Dedifferentiated amniotic fluid mesenchymal stem cell (primary cell): ENCODE measurements around the gene USP36.
"Not testable (repeated sequence)": the region's sequence is repeated elsewhere in the genome, so short reads cannot be mapped to it uniquely, and the experiment has no call there.

ENCODE experiments used
- DNase-seq: peaks from one replicate; pipeline ENCODE4 v3.0.0-alpha.2; 2016; ENCODE audit errors: extremely low spot score

Gene USP36

DNA sequence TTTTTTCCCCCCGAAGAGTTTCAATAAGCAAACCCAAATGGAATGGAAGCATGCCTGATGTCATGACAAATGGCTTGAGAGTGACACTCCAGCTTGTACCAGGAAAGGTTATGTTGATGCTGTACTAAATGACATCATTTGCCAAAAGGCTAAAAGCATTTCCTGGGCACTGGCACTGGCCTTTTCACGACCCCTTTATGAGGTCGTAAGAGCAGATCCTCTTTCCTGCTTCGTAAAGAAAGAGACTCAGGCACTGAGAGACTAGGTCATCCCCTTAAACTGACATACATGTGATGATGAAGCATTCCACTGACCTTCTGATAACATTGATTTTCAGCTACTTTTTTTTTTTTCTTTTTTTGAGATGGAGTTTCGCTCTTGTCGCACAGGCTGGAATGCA is 31.9 kb upstream of the USP36 start:
- no peak for DNase-seq

DNA sequence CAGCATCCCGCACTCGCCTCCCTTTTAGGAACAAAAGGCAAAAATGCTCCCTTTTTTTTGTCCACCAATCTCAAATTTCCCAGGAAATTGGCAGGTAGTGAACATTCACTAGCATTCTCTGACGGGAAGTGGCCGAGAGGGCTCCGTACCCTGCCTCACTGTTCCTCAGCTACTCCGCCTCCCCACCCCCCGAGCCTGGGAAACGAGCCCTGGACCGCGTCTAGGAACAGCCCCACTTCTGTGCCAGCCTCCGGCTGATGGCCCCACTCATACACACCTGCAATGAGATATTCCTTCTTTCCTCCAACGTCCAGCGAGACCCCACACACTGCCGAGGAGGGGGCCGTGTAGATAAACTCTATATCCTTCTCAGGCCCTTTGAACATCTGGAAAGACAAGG is 30.0 kb upstream of the USP36 start:
- no peak for DNase-seq

DNA sequence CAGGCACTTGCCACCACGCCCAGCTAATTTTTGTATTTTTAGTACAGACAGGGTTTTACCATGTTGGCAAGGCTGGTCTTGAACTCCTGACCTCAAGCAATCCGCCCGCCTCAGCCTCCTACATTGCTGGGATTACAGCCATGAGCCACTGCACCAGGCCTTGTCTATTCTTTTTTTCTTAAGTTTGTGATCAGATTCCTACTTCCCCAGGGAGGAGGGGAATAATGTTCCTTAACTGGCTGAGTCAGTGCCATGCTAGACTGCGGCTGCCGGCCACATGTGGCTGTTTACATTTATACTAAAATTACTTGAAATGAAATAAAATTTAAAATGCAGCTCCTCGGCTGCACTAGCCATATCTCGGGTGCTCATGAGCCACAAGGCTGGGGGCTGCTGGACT is 27.8 kb upstream of the USP36 start:
- DNase-seq = peak; percentile 84

DNA sequence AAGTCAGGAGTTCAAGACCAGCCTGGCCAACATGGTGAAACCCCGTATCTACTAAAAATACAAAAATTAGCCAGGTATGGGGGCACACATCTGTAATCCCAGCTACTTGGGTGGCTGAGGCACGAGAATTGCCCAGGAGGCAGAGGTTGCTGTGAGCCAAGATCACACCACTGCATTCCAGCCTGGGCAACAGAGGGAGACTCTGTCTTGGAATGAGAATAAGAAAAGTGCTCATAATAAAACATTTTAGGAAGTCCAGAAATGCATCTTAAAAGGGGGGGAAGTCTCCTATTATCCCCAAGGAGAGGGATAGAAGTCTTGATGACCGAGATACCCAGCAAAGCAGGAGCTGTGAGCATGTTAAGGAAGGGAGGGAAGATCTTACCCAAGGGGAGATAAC is 26.4 kb upstream of the USP36 start:
- DNase-seq = not testable (repeated sequence)

DNA sequence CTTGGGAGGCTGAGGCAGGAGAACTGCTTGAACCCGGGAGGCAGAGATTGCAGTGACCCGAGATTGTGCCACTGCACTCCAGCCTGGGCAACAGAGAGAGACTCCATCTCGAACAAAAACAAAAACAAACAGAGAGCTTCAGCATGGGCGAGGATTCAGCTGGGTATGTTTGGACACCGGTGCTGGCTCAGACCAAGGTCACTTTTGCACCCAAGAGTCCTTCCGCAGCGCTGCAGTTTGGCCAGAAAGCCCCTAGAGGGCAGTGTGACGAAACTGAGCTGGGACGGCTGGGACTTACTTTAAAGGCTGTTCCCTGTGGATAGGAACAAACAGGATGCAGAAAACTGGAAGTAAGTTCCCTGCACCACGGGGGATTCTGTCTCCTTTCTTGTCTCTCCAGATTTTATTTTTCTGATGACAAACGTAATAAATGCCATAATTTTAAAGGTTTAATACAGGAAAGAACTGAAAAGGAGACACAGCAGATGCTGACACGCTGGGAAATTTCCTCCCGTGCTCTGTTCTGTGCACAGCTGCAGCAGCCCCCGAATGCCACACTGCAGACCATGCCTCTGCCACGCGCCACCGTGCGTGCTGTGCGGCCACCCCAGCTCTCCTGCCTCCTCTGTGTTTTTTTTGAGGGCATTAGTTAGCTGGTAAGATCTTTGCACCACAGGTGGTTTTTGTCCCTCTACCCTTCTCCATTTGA is 25.2 kb upstream of the USP36 start:
- peak; percentile 83 for DNase-seq

DNA sequence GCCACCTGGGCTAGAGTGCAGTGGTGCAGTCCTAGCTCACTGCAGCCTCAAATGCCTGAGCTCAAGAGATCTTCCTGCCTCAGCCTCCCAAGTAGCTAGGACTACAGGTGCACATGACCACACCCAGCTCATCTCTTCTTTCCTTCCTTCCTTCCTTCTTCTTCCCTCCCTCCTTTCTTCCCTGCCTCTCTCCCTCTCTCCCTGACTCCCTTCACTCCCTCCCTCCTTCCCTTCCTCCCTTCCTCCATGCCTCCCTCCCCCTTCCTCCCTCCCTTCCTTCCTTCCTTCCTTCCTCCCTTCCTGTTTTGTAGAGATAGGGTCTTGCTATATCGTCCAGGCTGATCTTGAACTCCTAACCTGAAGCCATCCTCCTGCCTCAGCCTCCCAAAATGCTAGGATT is 23.5 kb upstream of the USP36 start:
- no peak for DNase-seq

DNA sequence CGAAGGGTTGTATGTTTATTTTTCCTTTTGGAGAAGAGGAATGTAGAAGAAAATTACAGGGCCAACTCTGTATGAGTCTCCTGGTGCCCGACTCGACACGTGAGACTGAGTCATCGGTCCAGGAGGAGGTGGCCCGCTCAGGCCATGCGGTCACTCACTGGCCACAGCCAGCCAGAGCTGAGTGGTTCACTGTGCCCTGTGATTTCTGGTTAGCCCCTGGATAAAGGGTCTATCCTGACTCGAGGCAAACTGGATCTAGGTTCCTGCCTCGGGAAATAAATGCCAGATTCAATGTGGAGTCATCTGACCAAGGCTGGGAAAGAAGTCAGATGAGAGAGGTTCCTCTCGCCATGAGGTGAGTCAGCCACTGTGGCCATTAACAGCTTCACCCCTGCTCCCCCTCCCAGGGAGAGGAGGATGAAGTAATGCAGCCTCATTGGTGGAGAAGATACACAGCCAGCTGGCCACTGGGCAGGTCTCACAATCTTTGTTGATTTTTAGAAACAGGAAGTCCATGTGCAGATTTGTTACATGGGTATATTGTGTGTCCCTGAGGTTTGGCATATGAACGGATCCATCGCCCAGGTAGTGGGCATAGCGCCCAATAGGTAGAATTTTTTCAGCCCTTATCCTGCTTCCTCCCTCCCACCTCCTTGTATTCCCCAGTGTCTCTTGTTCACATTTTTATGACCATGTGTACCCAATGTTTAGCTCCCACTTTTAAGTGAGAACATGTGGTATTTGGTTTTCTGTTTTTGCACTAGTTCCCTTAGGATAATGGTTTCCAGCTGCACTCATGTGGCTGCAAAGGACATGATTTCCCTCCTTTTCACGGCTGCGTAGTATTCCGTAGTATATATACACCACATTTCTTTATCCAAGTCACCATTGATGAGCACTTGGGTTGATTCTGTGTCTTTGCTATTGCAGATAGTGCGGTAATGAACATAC is 21.7 kb upstream of the USP36 start:
- peak; percentile 88 for DNase-seq

DNA sequence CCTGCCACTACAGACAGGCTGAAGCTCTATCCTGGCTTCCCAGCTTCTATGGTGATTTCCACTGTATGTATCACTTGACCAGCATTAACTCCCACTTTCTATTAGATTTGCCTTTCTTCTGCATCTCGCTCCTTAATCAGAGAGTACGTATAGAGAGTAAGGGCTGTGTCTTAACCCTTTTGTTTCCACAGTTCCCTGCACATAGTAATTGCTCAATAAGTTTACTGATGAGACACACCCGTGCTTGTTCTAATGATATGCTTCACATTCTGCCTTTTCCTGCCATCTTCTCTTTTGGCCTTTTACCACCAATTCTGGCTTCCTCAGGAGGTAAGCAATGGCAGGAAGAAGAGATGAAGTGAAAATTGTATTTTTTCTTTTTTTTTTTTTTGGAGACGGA is 20.6 kb upstream of the USP36 start:
- no peak for DNase-seq

DNA sequence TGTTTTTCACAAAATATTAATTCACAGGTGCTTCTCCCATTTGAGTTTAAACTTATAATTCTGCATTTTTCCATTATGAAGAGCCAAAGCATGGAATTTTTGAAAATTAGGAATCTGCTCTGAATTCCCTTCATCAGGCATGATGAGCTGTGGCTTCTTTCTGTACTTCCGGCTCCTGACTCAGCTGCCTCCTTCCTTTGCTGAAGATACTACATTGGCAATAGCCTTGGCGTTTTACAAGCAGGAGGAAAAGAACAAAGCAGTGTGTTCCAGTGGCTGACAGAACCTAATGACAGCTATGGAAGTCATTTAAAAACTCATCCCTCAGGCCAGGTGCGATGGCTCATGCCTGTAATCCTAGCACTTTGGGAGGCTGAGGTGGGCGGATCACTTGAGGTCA is 18.4 kb upstream of the USP36 start:
- DNase-seq = no peak

DNA sequence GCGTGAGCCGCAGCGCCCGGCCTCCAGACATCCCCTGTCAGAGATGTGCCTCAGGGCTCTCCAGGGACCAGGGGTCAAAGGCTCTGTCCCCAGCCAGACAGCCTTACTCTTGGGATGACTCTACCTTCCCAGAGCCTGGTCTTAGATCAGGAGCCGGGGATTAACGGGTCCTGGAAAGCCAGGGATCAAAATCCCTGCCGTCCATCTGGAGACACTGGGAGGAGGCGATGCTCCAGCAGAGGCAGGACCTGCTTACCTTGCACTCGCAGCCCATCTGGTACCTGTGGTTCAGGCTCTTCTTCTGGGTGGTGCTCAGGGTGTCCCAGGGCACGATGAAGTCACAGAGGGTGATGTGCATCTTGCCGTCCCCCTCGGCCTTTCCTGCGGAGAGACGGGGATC is 16.7 kb upstream of the USP36 start:
- DNase-seq = no peak

DNA sequence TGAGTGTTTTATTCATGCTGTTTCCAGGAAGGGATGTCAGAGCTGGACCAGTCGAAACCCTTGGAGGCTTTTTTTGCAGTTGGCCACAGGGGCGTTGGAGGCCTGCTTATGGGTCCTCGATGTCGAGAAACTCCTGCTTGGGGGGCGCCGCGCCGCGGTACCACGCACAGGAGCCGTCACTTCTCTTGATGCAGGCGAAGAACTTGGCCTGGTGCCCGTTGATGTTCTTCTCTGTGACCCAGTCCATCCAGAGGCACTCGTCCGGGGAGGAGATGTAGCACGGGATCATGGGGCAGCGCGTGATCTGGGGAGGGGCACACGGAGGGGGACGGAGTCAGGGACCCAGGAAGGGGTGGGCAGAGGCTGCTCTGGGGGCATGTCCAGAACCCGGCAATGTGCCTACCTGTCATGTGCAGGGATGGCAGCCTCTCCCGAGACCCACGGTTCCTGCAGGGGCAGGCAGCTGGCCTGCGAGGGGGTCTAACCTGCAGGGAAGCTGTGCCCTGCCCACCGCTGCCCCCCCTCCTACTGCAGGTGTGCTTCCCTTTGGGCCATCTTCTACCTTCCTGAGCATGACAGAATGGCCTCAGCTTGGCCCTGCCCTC is 15.0 kb upstream of the USP36 start:
- DNase-seq = no peak

DNA sequence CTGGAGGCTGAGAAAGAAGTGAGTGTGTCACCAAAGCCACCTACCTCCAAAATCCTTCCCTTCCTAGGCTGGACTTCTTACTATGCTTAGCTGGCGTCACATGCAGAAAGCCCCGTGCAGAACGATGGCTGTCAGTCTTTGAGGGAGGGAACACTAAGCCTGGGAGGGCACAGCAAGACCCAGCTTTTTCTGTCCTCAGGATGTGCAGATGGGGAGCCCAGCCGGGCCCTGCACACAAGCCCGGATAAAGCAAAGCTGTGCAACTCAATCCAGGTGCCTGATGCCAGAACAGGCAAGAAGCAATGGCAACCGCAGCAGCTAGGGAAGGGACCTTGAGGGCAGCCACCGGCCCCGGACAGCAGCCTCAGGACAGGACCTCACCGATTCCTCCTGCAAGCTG is 13.9 kb upstream of the USP36 start:
- DNase-seq = no peak

DNA sequence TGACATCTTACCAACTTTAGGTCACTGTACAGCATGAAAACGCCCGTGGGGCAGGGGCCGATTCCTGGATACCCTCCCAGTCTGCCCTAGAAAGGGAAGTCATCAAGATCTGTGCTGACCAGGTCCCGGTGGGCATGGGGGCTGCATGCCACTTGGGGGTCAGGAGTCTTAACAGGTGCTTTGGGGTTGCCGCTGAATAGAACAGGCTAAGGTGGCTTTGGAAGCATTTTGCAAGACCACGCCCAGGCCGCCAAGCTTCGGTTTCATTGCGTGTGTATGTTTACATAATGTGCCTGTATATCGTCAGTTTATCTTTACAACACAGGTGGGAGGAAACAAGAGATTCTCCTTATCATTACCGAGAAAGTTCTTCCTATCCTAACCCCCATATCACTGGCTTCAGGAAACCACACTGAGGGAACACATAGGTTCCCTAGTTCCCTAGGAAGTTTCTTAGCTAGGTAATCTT is 13.3 kb upstream of the USP36 start:
- no peak for DNase-seq

DNA sequence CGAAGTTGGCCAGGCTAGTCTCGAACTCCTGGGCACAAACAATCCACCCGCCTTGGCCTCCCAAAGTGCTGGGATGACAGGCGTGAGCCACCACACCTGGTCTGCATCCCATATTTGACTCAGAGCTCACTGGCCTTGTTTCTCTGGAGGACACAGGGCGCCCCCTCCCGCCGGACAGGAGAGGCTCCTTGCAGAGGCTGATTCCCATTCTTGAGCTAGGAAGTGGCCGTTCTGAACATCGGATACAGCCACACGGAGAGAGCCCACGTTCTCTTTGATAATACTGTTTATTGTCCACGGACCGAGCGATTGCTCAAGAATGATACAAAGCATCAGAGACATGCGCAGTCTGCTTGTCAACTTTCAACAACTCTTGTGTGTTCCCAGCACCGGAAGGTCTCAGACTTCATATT is 12.1 kb upstream of the USP36 start:
- no peak for DNase-seq

DNA sequence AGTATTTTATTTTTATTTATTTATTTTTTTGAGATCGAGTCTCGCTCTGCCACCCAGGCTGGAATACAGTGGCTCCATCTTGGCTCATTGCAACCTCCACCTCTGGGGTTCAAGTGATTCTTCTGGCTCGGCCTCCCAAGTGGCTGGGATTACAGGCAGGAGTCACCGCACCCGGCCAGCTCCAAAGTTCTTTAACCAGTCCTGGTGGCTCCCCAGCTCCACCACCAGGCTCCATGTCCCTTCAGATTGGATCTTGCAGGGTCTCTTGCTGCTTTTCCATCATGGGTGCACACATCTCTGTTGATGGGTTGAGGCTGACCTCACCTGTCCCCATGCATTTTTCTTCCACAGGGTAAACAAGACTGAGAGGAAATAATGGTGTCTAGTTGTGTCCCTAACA is 8.4 kb upstream of the USP36 start:
- DNase-seq = no peak

DNA sequence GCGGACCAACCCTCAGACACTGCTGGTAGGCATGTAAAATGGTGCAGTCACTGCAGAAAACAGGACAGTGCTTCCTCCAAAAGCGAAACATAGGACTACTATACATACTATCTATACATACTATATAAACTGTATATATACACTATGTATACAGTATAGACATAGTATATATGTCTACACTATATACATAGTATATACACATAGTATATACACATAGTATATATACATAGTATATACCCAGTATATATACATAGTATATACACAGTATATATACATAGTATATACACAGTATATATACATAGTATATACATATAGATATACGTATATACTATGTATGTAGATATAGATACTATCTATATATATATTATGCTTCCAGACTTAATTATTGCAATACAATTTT is 6.4 kb upstream of the USP36 start:
- DNase-seq = no peak

DNA sequence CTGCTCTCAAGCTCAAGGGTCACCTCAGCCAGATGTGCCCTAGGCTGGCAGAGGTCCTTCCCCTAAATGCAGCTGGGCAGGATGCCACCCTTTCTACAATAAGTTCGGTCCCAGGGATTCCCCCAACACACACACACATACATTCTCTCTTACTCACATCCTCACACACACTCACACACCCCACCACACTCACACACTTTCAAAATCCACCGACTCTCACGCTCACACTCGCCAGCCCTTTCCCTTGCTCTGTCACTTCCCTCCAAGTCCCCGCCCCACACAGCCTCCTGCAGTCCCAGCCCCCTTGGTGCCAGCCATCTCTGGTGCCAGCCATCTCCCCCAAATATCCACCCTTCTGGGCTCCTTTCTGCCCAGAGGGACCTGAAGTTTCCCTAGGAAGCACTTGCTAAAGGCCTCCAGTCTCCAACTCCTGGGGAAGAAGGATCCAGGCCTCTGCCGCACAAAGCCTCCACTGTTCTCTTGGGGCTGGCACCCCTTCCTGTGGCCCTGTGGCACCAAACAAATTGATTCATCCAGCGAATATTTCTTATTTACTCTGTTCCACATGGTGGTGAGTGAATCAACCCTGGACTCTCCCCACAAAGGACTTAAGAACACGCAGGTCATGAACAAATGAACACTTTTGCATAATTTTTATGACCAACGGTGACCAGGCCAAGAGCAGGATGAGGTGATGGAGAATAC is 3.8 kb upstream of the USP36 start:
- no peak for DNase-seq

DNA sequence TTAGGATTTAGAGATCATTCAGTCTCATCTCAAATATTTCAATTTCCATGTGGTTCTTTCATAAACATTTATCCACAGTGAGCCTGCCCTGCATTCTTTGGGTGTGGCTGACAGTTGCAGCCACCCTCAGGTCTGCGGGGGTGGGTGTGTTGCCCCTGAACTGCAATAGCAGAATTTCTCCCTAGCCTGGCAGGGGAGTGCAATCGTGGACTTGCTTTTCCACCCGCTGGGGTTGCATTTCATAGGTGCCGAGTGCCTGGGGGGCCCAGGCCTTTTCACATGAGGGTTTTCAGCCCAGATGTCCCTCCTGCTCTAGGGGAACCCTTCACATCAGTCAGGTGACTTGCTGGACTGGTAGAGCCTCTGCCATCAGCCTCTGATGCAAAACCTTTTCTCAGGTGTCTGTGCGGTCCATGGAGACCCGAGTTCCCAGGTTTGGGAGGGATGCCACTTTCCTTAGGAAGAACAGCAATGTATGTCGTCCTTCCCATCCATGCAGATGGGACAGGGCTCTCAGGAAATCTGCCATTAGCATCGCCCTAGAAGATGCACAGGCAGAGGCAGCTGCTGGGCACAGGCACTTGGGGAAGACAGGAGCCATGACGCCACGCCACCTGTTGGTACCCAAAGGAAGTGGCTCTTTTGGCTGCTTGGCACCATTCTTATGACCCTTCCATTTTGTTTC is 2.4 kb upstream of the USP36 start:
- DNase-seq = no peak

DNA sequence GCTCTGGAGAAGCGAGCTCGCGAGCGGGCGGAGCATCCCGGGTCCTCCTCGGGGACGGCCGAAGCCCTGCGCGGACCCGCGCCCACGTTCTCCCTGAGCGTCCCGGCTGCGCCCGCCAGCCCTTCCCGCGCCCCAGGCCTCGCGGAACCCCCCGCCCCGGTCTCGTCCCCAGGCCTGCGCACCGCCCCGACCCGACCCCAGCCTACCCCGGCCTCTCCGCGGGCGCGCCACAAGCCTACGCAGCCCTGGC is 159 bp downstream of the USP36 start:
- no peak for DNase-seq

DNA sequence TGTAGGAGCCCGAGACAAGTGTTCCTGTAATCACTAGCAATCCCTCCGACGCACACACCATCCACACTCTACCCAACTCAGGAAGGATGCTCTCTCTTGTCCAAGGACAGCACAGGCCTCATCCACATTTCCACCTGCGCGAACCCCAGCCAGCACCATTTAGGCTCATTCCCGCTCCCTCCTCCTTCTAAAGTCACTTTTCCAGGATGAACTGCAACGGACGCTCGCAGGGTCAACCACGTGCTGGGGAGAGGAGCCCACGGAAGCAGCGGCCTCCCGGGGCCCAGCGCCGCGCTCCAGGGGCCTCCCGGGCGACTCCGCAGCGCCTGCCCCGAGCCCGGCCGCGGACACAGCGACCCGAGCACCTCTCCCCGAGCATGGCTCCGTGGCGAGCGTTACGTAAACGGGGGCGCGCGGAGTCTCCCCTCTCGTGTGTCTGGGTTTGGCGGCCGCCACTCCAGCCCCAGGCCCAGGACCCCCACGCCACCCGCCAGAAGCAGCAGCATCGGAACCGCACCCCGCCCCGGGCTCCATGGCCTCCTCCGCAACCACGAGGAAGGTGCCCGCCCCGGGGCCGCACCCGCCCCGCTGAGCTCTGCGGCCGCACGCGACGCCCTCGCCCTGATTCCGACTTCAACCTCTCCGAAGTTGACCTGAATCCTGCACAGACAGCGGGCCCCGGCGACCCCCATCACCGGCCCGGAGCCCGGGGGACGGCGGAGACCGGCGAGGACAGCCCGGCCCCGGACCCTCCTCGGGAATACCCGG is 668 bp downstream of the USP36 start:
- DNase-seq = peak; percentile 31

DNA sequence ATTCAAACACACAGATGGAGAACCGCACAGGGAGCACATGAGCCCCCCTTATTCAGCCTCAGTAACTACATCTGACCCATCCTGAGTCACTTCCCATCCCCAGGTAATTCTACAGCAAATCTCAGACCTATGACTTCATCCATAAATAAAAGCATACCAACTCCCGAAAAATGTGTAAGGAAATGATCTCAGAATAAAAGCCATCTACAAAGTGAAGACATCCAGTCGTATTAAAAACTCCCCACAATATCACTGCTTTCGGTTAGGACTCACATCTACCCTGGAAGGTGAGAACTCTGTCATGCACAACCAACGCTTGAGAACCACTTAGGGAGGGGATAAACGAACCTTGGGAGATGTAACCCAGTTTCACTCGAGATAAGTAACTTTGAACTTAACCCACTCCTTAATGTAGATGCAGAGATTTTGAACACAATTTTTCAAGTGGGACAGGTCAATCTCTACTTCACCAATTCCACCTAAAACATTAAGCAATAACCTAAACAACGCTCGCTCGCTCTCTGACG is 1.3 kb downstream of the USP36 start:
- no peak for DNase-seq
